ENCODE results near the gene UGT2B28. TPM values are rescaled to one million over a fixed set of nuclear protein-coding genes. Genes with fewer than 3 reads are reported as not detected.
"Not testable (repeated sequence)": the region's sequence is repeated elsewhere in the genome, so short reads cannot be mapped to it uniquely, and the experiment has no call there.

The UGT2B28 gene
- total and polyA plus RNA-seq, 2 experiments from 2014 or later, result not detected

DNA sequence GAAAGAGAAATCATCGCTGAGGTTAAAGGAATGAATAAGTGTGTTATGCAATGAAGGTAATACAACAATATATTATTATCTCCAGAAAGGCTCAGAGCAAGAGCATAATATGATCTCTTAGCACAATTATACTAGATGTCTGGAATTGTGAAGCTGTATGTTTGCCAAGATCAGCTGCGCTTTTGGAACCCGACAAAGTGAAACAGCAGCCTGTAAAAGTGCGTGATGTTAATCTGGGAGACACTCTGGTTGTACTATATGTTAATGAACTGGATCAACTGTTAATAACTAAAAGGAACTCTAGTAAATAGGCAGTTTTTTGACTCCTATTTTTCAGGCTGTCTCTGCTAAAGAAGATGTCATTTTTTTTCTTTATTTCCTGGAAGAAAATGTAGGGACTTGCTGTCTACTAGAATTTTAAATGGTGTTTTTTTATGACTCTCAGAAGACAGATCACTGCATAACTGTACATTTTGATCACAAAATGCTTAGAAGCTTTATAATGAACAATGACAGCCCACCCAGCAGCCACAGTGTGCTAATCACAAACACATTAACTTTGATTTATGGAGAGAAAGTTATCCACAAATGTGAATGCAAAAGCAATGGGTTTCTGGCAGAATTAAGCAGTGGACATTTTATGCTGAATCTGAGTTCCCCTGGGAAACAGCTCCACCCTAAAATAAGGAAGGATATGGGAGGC, 50.2 kb downstream of the UGT2B28 start (continued):
- TF ChIP-seq CTCF (conservative IDR thresholded peaks at IDR 0.05; ENCODE audit: low read depth in 2 of 2) (no peak), ZNF331 (CRISPR knock-in tag; IDR thresholded peaks at IDR 0.05; ENCODE audit: low read depth) (no peak), ZNF114 (CRISPR knock-in tag; IDR thresholded peaks at IDR 0.05) (no peak), REST (IDR thresholded peaks at IDR 0.05; ENCODE audit: unreplicated experiment) (no peak), NANOG (IDR thresholded peaks at IDR 0.05; ENCODE audit: borderline replicate concordance) (no peak), EZH2phosphoT487 (IDR thresholded peaks at IDR 0.05; ENCODE audit: unreplicated experiment) (no peak)

- not testable (repeated sequence) for H3K36me3 ChIP-seq (ENCODE audit: insufficient read depth); H3K4me3 Mint-ChIP-seq; H2AFZ ChIP-seq; H3K9me2 ChIP-seq (ENCODE audit: insufficient read depth); H3K4me2 ChIP-seq; DNase-seq (ENCODE audit: low spot score); H3K27ac ChIP-seq (ENCODE audit: low read depth); H3K4me1 ChIP-seq (ENCODE audit: insufficient read depth); H3K4me1 Mint-ChIP-seq; H3K27ac Mint-ChIP-seq; H3K36me3 Mint-ChIP-seq (ENCODE audit: low read depth); H3K9me3 Mint-ChIP-seq; H3K27me3 Mint-ChIP-seq (ENCODE audit: insufficient read depth, low read depth, poor library complexity); H4K20me1 ChIP-seq (replicated peaks; ENCODE audit: insufficient read depth); H3K79me2 ChIP-seq (replicated peaks; ENCODE audit: insufficient read depth); H3K27me3 ChIP-seq (ENCODE audit: insufficient read depth); ATAC-seq; H3F3A ChIP-seq (replicated peaks; ENCODE audit: low read depth); H3K4me3 ChIP-seq
Observed at GRCh38 chr4:69331304-69331703, 51.0 kb downstream of the UGT2B28 start.

- H3K4me3 ChIP-seq; H3K27me3 Mint-ChIP-seq (ENCODE audit: insufficient read depth, low read depth, poor library complexity); H2AFZ ChIP-seq; H3K9me2 ChIP-seq (ENCODE audit: insufficient read depth); H3K4me3 Mint-ChIP-seq; H3K4me1 Mint-ChIP-seq; H3K27ac Mint-ChIP-seq; H3K4me1 ChIP-seq (ENCODE audit: insufficient read depth); H3F3A ChIP-seq (replicated peaks; ENCODE audit: low read depth); H3K27me3 ChIP-seq (ENCODE audit: insufficient read depth); H3K4me2 ChIP-seq; H4K20me1 ChIP-seq (replicated peaks; ENCODE audit: insufficient read depth); H3K79me2 ChIP-seq (replicated peaks; ENCODE audit: insufficient read depth); H3K36me3 Mint-ChIP-seq (ENCODE audit: low read depth); H3K9me3 Mint-ChIP-seq; H3K27ac ChIP-seq (ENCODE audit: low read depth); H3K36me3 ChIP-seq (ENCODE audit: insufficient read depth): not testable (repeated sequence)
- DNase-seq (ENCODE audit: low spot score) (peak; percentile 11), ATAC-seq (peak; percentile 26; the same call in 1 of the 3 replicates)
- TF ChIP-seq CTCF (conservative IDR thresholded peaks at IDR 0.05; ENCODE audit: low read depth in 2 of 2), result peak; percentile 23 to 36; a peak in 3 of 4 replicates
Observed at GRCh38 chr4:69335485-69335884, 55.2 kb downstream of the UGT2B28 start.

DNA sequence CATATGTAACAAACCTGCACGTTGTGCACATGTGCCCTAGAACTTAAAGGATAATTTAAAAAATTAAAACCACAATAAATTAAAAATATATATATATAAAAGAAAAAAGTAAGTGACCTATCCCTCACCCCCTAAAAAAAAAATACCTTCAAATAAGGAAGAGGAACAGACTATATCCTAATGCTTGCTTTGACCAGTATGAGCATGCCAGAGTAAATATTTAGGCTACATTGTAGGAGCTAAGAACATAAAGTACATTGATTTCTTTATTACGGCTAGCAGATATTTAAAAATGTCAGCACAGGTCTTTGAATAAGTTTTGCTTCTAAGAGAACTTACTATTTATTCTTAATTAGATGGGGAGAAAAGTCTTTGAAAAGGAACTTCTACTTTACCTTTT, 62.8 kb downstream of the UGT2B28 start:
- H3K27ac ChIP-seq (ENCODE audit: low read depth); H3F3A ChIP-seq (replicated peaks; ENCODE audit: low read depth); H3K4me3 ChIP-seq; H4K20me1 ChIP-seq (replicated peaks; ENCODE audit: insufficient read depth); DNase-seq (ENCODE audit: low spot score); H3K4me1 ChIP-seq (ENCODE audit: insufficient read depth); H3K9me2 ChIP-seq (ENCODE audit: insufficient read depth); ATAC-seq; H3K27me3 ChIP-seq (ENCODE audit: insufficient read depth); H3K27ac Mint-ChIP-seq; H3K4me2 ChIP-seq; H3K27me3 Mint-ChIP-seq (ENCODE audit: insufficient read depth, low read depth, poor library complexity); H3K36me3 Mint-ChIP-seq (ENCODE audit: low read depth); H3K79me2 ChIP-seq (replicated peaks; ENCODE audit: insufficient read depth); H3K4me3 Mint-ChIP-seq; H3K4me1 Mint-ChIP-seq; H3K9me3 Mint-ChIP-seq; H3K36me3 ChIP-seq (ENCODE audit: insufficient read depth): not testable (repeated sequence)
- H2AFZ ChIP-seq, result 0 out of 2 replicates have a peak overlapping the region, but pooled peaks have one; percentile 63

All from GM23338 (cell line).